H1 (cell line): ENCODE results near the gene CST11.

ENCODE experiments used
- CEBPB ChIP-seq: IDR thresholded peaks from 2 replicates; pipeline ENCODE4 v1.6.1; 2012; ENCODE audit warnings: low read depth, low read length
- CREB1 ChIP-seq: IDR thresholded peaks from 2 replicates; pipeline ENCODE4 v1.6.1; 2012; ENCODE audit warnings: inconsistent platforms
- EZH2 ChIP-seq: fragments of 200-600 bp; sonication (generic); IDR thresholded peaks from 2 replicates; pipeline ENCODE4 v1.7.1; 2012; ENCODE audit warnings: low read depth, mild to moderate bottlenecking, moderate library complexity, low read length, inconsistent platforms; ENCODE audit not compliant: severe bottlenecking
- HDAC2 ChIP-seq, 2 experiments: fragments of 300-600 bp in 1 of 2; sonication (generic) in 1 of 2; IDR thresholded peaks; 2 replicates each; pipeline ENCODE4 v1.6.1; 2011 to 2012; ENCODE audit warnings: low read depth in 2 of 2, low read length in 2 of 2, mild to moderate bottlenecking in 2 of 2, moderate library complexity in 2 of 2, borderline replicate concordance in 1 of 2, inconsistent platforms in 1 of 2
- JUN ChIP-seq: IDR thresholded peaks from 2 replicates; pipeline ENCODE4 v1.6.1; 2011; ENCODE audit warnings: low read depth, mild to moderate bottlenecking, improper control_type of control experiment, low read length
- KDM1A ChIP-seq: fragments of 200-600, 300-600 bp; sonication (generic); IDR thresholded peaks from 2 replicates; pipeline ENCODE4 v1.7.1; 2016; ENCODE audit warnings: mild to moderate bottlenecking, low read length, borderline replicate concordance
- POLR2A ChIP-seq, 2 experiments: IDR thresholded peaks; 1 replicate in 1 of 2; 2 replicates in 1 of 2; pipeline ENCODE4 v1.6.1; 2011; ENCODE audit warnings: low read depth in 2 of 2, low read length in 2 of 2, mild to moderate bottlenecking in 2 of 2; ENCODE audit errors: control extremely low read depth in 1 of 2
- POLR2AphosphoS5 ChIP-seq: IDR thresholded peaks from 2 replicates; pipeline ENCODE4 v1.6.1; 2011; ENCODE audit warnings: low read depth, low read length
- RBBP5 ChIP-seq: IDR thresholded peaks from 2 replicates; pipeline ENCODE4 v1.7.1; 2012; ENCODE audit warnings: low read depth, mild to moderate bottlenecking, inconsistent platforms, low read length, moderate library complexity, borderline replicate concordance
- RFX5 ChIP-seq: IDR thresholded peaks from 2 replicates; pipeline ENCODE4 v1.6.1; 2011; ENCODE audit warnings: low read depth, low read length, improper control_type of control experiment, borderline replicate concordance
- SP1 ChIP-seq: IDR thresholded peaks from 2 replicates; pipeline ENCODE4 v1.6.1; 2011; ENCODE audit warnings: low read depth, low read length
- TCF12 ChIP-seq: IDR thresholded peaks from 2 replicates; pipeline ENCODE4 v1.6.1; 2011; ENCODE audit warnings: low read depth, mild to moderate bottlenecking, low read length
- TF ChIP-seq, protein P1 (sequence below), 3 experiments: IDR thresholded peaks; 1 replicate in 2 of 3; 2 replicates in 1 of 3; pipeline versions ENCODE4 v1.5.1 to v1.6.1; 2011; ENCODE audit warnings: low read length in 3 of 3, mild to moderate bottlenecking in 3 of 3, inconsistent platforms in 2 of 3, low read depth in 1 of 3, moderate library complexity in 1 of 3; ENCODE audit not compliant: insufficient read depth in 1 of 3; ENCODE audit errors: control extremely low read depth in 1 of 3

DNA sequence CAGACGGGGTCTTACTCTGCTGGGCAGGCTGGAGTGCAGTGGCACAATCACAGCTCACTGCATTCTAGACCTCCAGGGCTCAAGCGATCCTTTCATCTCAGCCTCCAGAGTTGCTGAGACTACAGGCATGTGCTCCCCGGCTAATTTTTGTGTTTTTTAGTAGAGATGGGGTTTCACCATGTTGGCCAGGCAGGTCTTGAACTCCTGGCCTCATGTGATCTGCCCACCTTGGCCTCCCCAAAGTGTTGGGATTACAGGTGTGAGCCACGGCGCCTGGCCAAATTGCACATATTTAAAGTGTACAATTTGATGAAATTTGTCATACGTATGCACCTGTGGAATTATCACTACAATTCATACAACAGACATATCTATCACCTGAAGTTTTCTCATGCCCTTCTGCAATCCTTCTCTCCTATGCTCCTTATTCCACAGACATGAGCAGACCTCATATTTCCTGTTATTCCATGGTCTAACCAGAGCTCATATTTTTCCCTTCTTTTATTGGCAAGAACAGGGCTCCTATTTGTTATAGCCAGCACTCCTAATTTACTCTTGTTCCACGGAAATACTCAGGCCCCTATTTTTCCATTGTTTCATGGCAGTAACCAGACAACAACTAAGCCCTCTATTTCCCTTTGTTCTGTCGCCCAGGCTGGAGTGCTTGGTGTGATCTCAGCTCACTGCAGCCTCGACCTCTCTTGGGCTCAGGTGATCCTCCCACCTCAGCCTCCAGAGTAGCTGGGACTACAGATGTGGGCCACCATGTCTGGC, 15.4 kb downstream of the CST11 start:
- TF ChIP-seq, protein P1, sequence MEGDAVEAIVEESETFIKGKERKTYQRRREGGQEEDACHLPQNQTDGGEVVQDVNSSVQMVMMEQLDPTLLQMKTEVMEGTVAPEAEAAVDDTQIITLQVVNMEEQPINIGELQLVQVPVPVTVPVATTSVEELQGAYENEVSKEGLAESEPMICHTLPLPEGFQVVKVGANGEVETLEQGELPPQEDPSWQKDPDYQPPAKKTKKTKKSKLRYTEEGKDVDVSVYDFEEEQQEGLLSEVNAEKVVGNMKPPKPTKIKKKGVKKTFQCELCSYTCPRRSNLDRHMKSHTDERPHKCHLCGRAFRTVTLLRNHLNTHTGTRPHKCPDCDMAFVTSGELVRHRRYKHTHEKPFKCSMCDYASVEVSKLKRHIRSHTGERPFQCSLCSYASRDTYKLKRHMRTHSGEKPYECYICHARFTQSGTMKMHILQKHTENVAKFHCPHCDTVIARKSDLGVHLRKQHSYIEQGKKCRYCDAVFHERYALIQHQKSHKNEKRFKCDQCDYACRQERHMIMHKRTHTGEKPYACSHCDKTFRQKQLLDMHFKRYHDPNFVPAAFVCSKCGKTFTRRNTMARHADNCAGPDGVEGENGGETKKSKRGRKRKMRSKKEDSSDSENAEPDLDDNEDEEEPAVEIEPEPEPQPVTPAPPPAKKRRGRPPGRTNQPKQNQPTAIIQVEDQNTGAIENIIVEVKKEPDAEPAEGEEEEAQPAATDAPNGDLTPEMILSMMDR (IDR thresholded peaks at IDR 0.05; ENCODE audit: control extremely low read depth in 1 of 3, insufficient read depth in 1 of 3, low read depth in 1 of 3, low read length in 3 of 3) = no peak
- TF ChIP-seq EZH2 = no peak
- no peak for TF ChIP-seq JUN
- TF ChIP-seq RBBP5 = no peak
- TF ChIP-seq POLR2AphosphoS5 = no peak
- no peak for TF ChIP-seq RFX5
- TF ChIP-seq KDM1A = no peak
- no peak for TF ChIP-seq CEBPB
- TF ChIP-seq TCF12 = no peak
- no peak for TF ChIP-seq SP1
- TF ChIP-seq CREB1 = no peak
- no peak for TF ChIP-seq POLR2A (IDR thresholded peaks at IDR 0.05; ENCODE audit: control extremely low read depth in 1 of 2, low read depth in 2 of 2, low read length in 2 of 2)
- no peak for TF ChIP-seq HDAC2 (IDR thresholded peaks at IDR 0.05; ENCODE audit: borderline replicate concordance in 1 of 2, low read depth in 2 of 2, low read length in 2 of 2)
